Measurements from ENCODE around the gene RXRA. TPM values are rescaled to one million over a fixed set of nuclear protein-coding genes. Genes with fewer than 3 reads are reported as not detected.

The RXRA gene
- total RNA-seq, 2 donors from 2014 or later: 34.5 to 50.8 TPM

DNA sequence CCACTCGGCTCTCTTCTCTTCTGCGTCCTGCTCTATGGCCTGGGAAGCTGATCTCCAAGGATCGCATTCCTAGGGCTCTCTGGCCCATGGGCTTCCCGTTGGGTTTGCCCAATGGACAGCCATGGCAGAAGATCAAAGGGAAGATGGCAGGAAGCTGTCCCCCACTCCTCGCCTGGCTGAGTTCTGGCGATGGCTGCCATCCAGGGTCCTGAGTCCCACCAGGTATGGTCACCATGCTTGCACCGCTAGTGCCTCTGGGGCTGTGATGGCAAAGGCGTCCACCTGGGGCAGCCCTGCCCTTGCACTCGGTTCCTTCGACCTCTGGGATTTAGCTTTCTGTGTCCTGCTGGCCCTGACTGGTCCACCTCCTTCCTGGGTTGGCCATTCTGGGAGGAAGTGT lies 156.0 kb downstream of the RXRA start:
- TF ChIP-seq, protein P1, sequence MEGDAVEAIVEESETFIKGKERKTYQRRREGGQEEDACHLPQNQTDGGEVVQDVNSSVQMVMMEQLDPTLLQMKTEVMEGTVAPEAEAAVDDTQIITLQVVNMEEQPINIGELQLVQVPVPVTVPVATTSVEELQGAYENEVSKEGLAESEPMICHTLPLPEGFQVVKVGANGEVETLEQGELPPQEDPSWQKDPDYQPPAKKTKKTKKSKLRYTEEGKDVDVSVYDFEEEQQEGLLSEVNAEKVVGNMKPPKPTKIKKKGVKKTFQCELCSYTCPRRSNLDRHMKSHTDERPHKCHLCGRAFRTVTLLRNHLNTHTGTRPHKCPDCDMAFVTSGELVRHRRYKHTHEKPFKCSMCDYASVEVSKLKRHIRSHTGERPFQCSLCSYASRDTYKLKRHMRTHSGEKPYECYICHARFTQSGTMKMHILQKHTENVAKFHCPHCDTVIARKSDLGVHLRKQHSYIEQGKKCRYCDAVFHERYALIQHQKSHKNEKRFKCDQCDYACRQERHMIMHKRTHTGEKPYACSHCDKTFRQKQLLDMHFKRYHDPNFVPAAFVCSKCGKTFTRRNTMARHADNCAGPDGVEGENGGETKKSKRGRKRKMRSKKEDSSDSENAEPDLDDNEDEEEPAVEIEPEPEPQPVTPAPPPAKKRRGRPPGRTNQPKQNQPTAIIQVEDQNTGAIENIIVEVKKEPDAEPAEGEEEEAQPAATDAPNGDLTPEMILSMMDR (IDR thresholded peaks at IDR 0.05): no peak
- no peak for DNase-seq (ENCODE audit: low spot score)
- no peak overlapping the region for H3K4me3 ChIP-seq
- no peaks in the 10 kb centered on the region for H3K9me3 ChIP-seq
- H3K4me1 ChIP-seq: no peaks in the 10 kb centered on the region
- H3K27ac ChIP-seq: no peak overlapping the region
- no peaks in the 10 kb centered on the region for H3K27me3 ChIP-seq
- H3K36me3 ChIP-seq: no peaks in the 10 kb centered on the region

- TF ChIP-seq, protein P1 (IDR thresholded peaks at IDR 0.05): no peak
- no peaks in the 10 kb centered on the region for H3K9me3 ChIP-seq
- no peak overlapping the region for H3K27ac ChIP-seq
- no peak overlapping the region for H3K4me3 ChIP-seq
- H3K4me1 ChIP-seq: no peaks in the 10 kb centered on the region
- H3K36me3 ChIP-seq: no peaks in the 10 kb centered on the region
- no peak for DNase-seq (ENCODE audit: low spot score)
- no peaks in the 10 kb centered on the region for H3K27me3 ChIP-seq
Measured at GRCh38 chr9:134483361-134484184, 157.3 kb downstream of the RXRA start.

GRCh38 chr9:134484479-134484878 lies 158.2 kb downstream of the RXRA start:
- no peak for DNase-seq (ENCODE audit: low spot score)
- no peaks in the 10 kb centered on the region for H3K4me1 ChIP-seq
- no peak overlapping the region for H3K27ac ChIP-seq
- no peaks in the 10 kb centered on the region for H3K27me3 ChIP-seq
- no peaks in the 10 kb centered on the region for H3K36me3 ChIP-seq
- TF ChIP-seq, protein P1 (IDR thresholded peaks at IDR 0.05): no peak
- H3K4me3 ChIP-seq: no peak overlapping the region
- H3K9me3 ChIP-seq: no peaks in the 10 kb centered on the region

GRCh38 chr9:134485653-134486052 lies 159.4 kb downstream of the RXRA start:
- Histone ChIP-seq H3K4me1 (no peaks in the 10 kb centered on the region), H3K4me3 (no peak overlapping the region), H3K36me3 (no peaks in the 10 kb centered on the region), H3K9me3 (no peaks in the 10 kb centered on the region), H3K27me3 (no peaks in the 10 kb centered on the region), H3K27ac (no peak overlapping the region)
- DNase-seq (ENCODE audit: low spot score): no peak
- TF ChIP-seq, protein P1 (IDR thresholded peaks at IDR 0.05): no peak

DNA sequence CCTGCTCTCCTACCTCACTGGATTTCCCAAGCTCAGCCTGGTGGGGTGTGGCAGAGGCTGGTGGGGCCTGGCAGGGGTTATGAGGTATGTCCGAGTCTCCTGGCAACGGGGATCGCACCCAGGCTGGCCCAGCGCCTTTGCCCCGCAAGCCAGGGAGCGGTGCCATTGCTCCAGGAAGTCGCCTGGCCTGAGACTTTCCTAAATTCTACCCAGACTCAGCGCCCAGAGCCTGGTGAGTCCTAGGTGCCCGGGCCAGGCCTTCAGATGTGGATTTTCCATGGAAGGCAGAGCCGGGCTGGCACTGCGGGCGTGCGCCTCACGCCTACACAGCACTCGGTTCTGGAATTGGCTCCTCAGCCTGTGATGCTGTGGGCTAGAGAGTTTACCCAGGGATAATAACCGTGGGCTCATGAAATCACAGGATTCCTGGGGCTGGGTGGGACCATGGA lies 159.9 kb downstream of the RXRA start:
- DNase-seq (ENCODE audit: low spot score): no peak
- TF ChIP-seq, protein P1 (IDR thresholded peaks at IDR 0.05): no peak
- no peaks in the 10 kb centered on the region for H3K36me3 ChIP-seq
- H3K27ac ChIP-seq: no peak overlapping the region
- no peaks in the 10 kb centered on the region for H3K4me1 ChIP-seq
- H3K27me3 ChIP-seq: no peaks in the 10 kb centered on the region
- H3K4me3 ChIP-seq: no peak overlapping the region
- H3K9me3 ChIP-seq: no peaks in the 10 kb centered on the region

All from right atrium auricular region (tissue), 2 donors.